Stimulated activated naive CD8-positive, alpha-beta T cell treated with anti-CD3 and anti-CD28 coated beads, Interleukin-15, amount 100 ng/mL, for 72 hours (primary cell): ENCODE measurements around the gene KRTAP1-5.

Experiments
- ATAC-seq: fragments of 150-1000 bp; cut with Tn5 transposase; 2 replicates; pipeline ENCODE4 v1.10.0; 2021; ENCODE audit warnings: mild to moderate bottlenecking, moderate library complexity
- DNase-seq, 2 donors: peaks; one replicate each; pipeline ENCODE4 v3.0.0; 2021 to 2022
- H3K27ac Mint-ChIP-seq, 2 donors: one replicate each; pipeline ENCODE4 v1.8.0; 2022; ENCODE audit warnings: mild to moderate bottlenecking in 2 of 2, mixed read lengths in 2 of 2, moderate library complexity in 2 of 2
- H3K27me3 Mint-ChIP-seq: one replicate; pipeline ENCODE4 v1.8.0; 2022; ENCODE audit warnings: mixed read lengths
- H3K4me1 Mint-ChIP-seq: one replicate; pipeline ENCODE4 v1.8.0; 2022; ENCODE audit warnings: mild to moderate bottlenecking, mixed read lengths
- H3K4me3 Mint-ChIP-seq, 2 donors: one replicate each; pipeline ENCODE4 v1.8.0; 2022; ENCODE audit warnings: mild to moderate bottlenecking in 2 of 2, mixed read lengths in 2 of 2, moderate library complexity in 1 of 2
- H3K9me3 Mint-ChIP-seq, 2 donors: one replicate each; pipeline ENCODE4 v1.8.0; 2022; ENCODE audit warnings: mixed read lengths in 2 of 2

Gene KRTAP1-5

DNA sequence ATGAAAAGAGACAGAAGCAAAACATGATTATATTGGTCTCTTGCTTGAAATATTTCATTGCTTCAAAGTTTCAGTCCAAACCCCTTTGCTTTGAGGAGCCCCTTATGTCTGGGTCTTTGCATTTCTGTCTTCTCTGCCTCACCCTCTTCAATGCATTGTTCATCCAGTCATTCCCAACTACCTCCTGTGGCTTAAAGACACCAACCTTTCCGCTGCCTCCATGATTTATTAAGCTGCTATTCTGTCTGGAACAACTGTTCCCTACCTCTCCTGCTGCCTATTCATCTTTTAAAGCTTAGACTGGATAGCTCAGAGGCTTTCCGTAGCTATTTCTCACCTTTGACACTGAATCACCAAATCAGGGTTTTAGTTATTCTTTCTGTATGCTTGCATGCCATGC is 29.6 kb downstream of the KRTAP1-5 start:
- Mint-ChIP-seq H3K27ac (no peak overlapping the region), H3K9me3 (no peaks in the 10 kb centered on the region), H3K4me1 (no peaks in the 10 kb centered on the region), H3K4me3 (no peak overlapping the region), H3K27me3 (peaks cover 44% of the 10 kb centered on the region)
- no peak for DNase-seq
- no peak for ATAC-seq

DNA sequence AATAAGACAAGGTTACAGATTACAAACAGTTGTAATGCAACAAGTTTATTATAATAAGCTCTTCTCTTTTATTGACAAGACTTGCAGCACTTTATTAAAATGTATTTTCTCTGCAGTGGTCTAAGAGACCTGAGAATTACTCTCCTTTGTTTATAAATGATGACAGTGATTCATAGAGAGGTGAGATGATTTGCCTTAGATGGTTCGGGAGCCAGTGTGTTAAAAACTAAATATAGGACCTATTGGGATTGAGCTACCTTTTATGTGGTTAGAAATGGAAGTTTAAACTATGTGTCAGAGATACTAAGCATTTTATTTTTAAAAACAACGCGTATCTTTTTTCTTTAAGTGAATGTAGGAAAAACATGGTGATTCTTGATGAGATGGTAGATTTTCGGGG is 30.2 kb downstream of the KRTAP1-5 start:
- Mint-ChIP-seq H3K27me3 (peaks cover 47% of the 10 kb centered on the region), H3K4me1 (no peaks in the 10 kb centered on the region), H3K27ac (no peak overlapping the region), H3K4me3 (no peak overlapping the region), H3K9me3 (no peaks in the 10 kb centered on the region)
- no peak for ATAC-seq
- DNase-seq = no peak

DNA sequence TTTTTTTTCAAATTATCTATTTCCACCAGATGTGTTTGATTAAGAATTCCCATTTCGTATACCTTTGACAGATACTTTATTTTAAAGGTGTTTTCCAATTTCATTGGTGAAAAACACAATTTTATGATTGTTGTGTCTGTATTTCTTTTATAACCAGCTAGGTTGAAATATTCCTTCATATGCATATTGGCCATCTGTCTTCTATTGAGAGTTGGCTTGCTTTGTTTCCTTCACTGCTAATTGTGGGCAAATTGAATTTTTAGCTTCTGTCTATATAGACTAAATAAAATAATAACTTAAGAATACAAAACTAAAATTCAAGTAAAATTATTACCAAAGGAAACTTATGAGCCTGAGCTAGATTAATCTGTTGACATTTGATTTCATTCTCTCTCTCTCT is 31.9 kb downstream of the KRTAP1-5 start:
- ATAC-seq (no peak), DNase-seq (no peak)
- H3K4me1 Mint-ChIP-seq = no peaks in the 10 kb centered on the region
- no peak overlapping the region for H3K27ac Mint-ChIP-seq
- peaks cover 47% of the 10 kb centered on the region for H3K27me3 Mint-ChIP-seq
- H3K9me3 Mint-ChIP-seq = no peaks in the 10 kb centered on the region
- no peak overlapping the region for H3K4me3 Mint-ChIP-seq

DNA sequence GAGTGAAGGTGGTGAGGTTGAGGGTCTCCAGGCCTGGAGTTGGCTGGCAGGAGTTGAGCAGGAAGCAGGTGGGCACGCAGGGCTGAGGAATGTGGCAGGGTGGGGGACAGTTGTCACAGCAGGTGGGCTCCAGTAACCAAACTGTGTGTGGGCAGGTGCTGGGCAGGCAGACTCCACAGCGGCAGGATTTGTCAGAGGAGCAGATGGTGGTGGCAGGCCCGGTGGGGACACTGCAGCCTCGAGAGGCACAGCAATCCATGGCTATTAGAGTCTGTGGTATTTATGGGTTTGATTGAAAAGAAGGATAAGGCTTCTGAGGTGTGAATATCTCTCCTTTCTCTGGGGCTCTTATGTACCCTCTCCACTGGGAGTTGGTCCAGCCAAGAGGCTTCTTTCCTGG is 33.2 kb downstream of the KRTAP1-5 start, which contains the start of gene KRTAP3-3:
Gene KRTAP3-3 (minus strand): TSS at position 326 of the 400 bp plus-strand sequence. CDS start 67 bp downstream, at position 259.
- H3K9me3 Mint-ChIP-seq = no peaks in the 10 kb centered on the region
- no peaks in the 10 kb centered on the region for H3K4me1 Mint-ChIP-seq
- no peak for ATAC-seq
- peaks cover 38% of the 10 kb centered on the region for H3K27me3 Mint-ChIP-seq
- H3K4me3 Mint-ChIP-seq = no peak within 1 kb of the TSS
- H3K27ac Mint-ChIP-seq = no peak within 1 kb of the TSS
- DNase-seq = no peak

DNA sequence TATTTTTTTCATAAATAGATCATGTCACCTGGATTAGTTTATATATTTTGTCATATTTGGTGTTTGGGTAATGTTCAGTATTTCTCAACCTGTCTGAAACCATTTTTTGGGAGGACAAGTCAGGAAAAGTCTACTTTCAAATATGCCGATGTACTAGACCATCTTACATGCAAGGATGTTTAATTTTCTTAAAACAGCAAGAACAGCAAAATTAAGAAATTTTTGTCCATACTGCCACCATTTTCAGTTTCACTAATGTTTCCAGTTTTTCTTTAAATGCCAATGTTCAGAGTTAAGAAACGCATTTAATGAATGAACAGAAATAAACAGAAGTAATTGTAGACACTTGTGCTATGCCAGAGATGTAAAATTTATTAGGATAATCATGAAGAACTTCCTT is 33.9 kb downstream of the KRTAP1-5 start:
- no peak for DNase-seq
- no peak for ATAC-seq
- no peaks in the 10 kb centered on the region for H3K9me3 Mint-ChIP-seq
- H3K27ac Mint-ChIP-seq = no peak overlapping the region
- H3K27me3 Mint-ChIP-seq = peaks cover 33% of the 10 kb centered on the region
- no peak overlapping the region for H3K4me3 Mint-ChIP-seq
- H3K4me1 Mint-ChIP-seq = no peaks in the 10 kb centered on the region

DNA sequence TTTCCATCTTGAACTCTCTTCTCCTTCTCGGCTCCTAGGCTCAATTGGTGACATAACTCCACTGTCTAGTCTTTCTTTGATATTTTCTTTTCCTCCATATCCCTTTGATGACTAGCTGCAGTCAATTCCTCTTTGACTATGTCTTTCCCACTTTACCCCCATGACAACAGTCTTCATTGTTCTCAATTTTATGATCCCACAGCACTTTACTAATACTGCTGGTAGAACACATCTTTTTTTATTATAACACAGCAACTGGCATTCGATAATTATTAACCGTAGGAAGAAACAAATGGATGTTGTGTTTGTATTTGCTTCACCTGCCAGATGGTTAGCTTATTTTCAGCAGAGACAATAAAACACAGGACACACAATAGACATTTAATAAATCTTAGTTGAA is 34.3 kb downstream of the KRTAP1-5 start:
- Mint-ChIP-seq H3K27me3 (peaks cover 30% of the 10 kb centered on the region), H3K9me3 (no peaks in the 10 kb centered on the region), H3K4me1 (no peaks in the 10 kb centered on the region), H3K27ac (no peak overlapping the region), H3K4me3 (no peak overlapping the region)
- no peak for ATAC-seq
- DNase-seq = no peak

DNA sequence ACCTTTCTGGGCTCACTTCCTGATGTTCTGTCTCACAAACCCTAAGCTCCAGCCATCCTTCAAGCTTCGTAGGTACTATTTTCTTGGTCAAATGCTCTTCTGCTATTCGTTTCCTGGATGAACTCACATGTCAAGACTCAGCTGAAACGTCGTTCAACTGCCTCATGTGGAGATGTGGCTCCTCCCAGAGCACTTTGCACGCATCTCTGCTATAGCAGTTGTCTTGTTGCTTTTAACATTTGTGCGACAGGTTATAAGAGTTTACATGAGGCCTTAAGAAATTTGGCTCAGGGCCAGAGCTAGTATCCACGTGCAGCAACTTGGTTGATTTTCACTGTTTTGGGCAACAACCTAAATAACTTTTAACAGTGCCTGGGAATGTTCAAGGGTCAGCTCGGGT is 40.1 kb downstream of the KRTAP1-5 start:
- Mint-ChIP-seq H3K4me1 (no peaks in the 10 kb centered on the region), H3K9me3 (no peaks in the 10 kb centered on the region), H3K27ac (no peak overlapping the region), H3K4me3 (no peak overlapping the region), H3K27me3 (peaks cover 8% of the 10 kb centered on the region)
- ATAC-seq (no peak), DNase-seq (no peak)

DNA sequence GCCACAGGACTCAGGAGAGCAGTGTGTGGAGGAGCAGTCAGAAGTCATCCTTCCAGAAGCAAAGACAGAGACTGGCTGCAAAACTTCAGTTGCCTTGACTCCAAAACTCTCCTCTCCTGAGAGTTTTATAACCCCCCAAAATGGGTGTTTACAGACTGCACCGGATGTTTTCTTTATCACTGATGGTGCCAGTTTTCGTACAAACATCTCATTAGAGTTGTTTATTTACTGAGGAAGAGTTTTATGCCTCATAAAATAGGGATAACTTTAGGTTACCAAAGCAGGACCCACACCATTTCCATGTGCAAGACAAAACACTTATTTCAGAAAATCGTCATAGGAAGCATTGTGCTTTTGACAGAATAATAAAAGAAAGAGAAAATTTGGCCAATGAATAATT is 42.8 kb downstream of the KRTAP1-5 start, which contains the start of gene KRT40:
Gene KRT40 (minus strand): TSS at position 101 of the 400 bp plus-strand sequence. CDS start 53 bp downstream, at position 48.
- Mint-ChIP-seq H3K27me3 (peaks cover 8% of the 10 kb centered on the region), H3K4me3 (no peak within 1 kb of the TSS), H3K9me3 (no peaks in the 10 kb centered on the region), H3K27ac (no peak within 1 kb of the TSS), H3K4me1 (no peaks in the 10 kb centered on the region)
- ATAC-seq = no peak
- DNase-seq = no peak

DNA sequence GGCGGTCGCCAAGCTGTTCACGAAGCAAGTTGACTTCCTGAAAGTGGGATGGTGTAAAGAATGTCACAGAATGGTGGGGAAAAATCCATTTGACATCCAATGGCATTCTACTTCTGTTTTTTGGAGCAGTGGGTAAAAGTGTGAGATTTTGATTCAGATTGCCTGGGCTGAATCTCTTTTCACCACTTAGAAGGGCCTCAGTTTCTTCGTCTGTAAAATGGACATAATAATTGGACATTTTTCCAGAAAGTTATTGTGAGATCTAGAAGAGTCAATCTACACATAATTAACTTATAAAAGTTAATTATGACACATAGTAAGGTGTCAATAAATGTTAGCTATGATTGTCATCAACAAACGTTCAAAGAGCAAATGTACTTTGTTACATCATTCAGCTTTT is 45.9 kb downstream of the KRTAP1-5 start:
- H3K4me3 Mint-ChIP-seq = no peak overlapping the region
- no peak overlapping the region for H3K27ac Mint-ChIP-seq
- peaks cover 17% of the 10 kb centered on the region for H3K27me3 Mint-ChIP-seq

DNA sequence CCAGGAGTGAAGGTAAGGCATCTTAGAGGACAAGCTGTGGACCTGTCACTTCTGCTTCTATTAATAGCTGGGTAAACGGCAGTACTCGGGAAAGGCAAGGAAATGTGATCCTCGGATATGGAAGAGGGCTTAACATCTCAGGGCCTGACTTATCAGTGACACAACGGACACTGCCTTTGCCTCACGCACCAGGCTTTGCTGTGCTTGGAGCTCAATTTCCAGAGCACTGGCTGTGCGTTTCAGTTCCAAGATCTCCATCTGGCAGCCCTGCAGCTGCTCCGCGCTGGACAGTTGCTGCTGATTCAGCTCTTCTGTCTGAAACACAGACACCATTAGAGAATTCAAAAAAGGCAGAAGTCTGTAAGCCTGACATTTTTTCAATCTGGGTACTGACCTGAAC is 46.4 kb downstream of the KRTAP1-5 start:
- H3K9me3 Mint-ChIP-seq = no peaks in the 10 kb centered on the region
- peaks cover 19% of the 10 kb centered on the region for H3K27me3 Mint-ChIP-seq
- H3K27ac Mint-ChIP-seq = no peak overlapping the region
- DNase-seq (no peak), ATAC-seq (no peak)
- H3K4me3 Mint-ChIP-seq = no peak overlapping the region
- H3K4me1 Mint-ChIP-seq = no peaks in the 10 kb centered on the region

More for the DNA sequence above, 45.9 kb downstream of the KRTAP1-5 start:
- DNase-seq (no peak), ATAC-seq (no peak)
- H3K9me3 Mint-ChIP-seq = no peaks in the 10 kb centered on the region
- H3K4me1 Mint-ChIP-seq = no peaks in the 10 kb centered on the region

DNA sequence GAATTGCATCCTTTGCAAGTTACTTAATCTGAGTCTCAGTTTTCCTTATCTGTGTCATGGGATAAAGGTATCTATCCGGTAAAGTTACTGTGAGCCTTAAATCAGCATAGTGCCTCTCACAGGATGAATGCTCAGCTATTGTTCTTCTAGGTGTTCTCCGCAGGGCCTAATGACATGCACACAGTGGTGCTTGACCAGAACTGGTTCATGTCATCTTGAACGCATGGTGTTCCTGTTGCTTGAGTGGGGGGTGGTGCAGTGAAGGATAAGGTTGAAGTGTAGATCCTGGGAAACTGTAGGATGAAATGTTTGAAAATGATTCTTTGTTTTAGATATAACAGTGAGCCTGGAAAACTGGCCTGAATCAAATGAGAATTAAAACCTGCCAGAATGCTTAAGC is 46.9 kb downstream of the KRTAP1-5 start:
- H3K27ac Mint-ChIP-seq = no peak overlapping the region
- H3K4me3 Mint-ChIP-seq = no peak overlapping the region
- peaks cover 19% of the 10 kb centered on the region for H3K27me3 Mint-ChIP-seq
- no peak for ATAC-seq
- no peaks in the 10 kb centered on the region for H3K9me3 Mint-ChIP-seq
- no peak for DNase-seq
- H3K4me1 Mint-ChIP-seq = no peaks in the 10 kb centered on the region

DNA sequence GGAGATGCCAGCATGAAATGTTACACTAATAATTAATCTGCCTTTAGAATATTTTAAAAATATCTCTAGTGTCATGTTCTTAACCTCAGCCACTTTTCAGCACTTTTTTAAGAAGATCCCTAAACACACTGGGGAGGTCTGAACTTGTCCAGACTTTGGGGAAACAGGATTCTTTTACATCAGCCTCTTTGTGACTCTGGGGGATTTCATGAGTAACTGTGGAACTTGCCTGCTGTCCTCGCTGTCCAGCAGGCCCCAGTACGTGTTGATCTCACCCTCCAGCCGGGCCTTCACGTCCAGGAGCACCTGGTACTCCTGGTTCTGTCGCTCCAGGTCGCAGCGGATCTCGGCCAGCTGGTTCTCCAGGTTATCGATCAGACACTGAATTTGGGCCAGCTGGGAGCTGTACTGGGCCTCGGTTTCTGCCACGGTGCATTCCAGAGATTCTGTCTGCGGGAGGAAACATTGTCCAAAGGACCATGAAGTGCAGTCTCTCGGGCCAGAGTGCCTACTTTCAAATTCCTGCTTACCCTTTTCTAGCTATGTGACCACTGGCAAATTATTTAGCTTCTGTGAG is 48.3 kb downstream of the KRTAP1-5 start:
- DNase-seq = no peak
- Mint-ChIP-seq H3K9me3 (no peaks in the 10 kb centered on the region), H3K27ac (no peak overlapping the region), H3K4me3 (no peak overlapping the region), H3K4me1 (no peaks in the 10 kb centered on the region), H3K27me3 (peaks cover 12% of the 10 kb centered on the region)
- ATAC-seq = no peak
